ENCODE results near the gene SIL1.
"Not testable (repeated sequence)": the region's sequence is repeated elsewhere in the genome, so short reads cannot be mapped to it uniquely, and the experiment has no call there.

Gene SIL1

DNA sequence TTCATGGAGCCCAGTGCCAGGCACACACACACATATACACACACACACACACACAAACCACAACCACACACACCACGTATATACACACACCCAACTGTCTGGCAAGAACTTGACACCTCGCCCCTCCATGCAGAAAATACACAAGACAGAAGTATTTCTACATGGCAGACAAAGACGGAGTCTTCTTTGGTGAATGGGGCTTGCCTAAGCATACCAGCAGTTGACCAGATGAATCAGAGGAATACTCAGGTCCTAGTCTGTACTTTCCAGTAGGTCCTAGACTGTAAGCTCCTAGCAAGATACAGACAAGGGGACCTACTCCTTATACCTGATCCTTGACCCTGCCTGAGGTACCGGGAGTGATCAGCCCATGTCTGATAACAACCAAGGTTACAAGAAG lies 60.1 kb downstream of the SIL1 start:
- DNase-seq: no peak

DNA sequence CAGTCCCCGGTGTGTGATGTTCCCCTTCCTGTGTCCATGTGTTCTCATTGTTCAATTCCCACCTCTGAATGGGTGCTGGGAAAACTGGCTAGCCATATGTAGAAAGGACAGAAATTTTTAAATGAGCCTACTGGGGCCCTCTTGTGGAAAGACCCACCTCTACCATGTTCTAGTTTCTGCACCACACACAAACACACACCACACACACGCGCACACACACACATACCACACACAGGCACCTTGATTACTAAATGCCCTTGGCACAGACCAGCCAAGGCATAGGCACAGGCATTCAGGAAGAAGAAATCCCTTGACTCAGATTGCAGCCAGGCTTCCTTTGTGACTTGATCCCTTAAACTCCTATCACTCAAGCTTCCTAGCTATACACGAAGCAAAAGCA lies 60.5 kb downstream of the SIL1 start:
- no peak for DNase-seq

DNA sequence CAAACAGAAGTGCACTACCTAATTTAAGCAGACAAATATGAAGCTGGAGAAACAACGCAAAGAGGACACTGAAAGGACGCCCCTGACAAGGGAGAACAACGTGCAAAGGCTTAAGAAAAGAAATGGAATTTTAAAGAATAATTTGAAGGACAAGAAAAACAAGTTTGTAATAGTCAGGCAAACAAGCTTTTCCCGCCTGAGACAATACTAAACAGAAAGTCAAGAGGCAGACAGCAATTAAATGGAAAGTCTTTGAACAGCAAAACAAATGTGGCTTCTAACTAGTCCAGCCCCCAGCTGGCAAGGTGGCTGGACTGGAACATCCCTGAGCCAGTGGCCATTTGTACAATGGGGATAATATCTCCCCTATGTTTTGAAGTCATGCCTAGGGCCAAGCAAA lies 63.3 kb downstream of the SIL1 start:
- no peak for DNase-seq

DNA sequence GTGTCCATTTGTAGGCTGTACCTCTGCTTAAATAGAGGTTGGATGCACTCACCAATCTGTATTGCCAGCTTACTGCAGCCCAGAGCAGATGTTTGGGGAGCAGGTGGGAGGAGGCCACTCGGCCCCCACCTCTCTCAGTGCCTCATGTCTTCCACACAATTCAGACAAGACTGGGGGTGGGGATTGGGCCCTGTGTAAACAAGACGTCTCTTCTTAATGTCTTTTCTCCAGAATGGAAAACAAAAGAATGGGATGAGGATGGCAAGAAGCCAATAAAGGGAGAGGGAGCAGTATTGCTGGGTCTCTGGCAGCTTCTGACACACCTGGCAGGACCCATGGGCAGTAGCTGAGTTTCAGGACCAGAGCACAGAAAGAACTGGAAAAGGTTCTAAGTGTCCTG lies 64.9 kb downstream of the SIL1 start:
- DNase-seq: no peak

DNA sequence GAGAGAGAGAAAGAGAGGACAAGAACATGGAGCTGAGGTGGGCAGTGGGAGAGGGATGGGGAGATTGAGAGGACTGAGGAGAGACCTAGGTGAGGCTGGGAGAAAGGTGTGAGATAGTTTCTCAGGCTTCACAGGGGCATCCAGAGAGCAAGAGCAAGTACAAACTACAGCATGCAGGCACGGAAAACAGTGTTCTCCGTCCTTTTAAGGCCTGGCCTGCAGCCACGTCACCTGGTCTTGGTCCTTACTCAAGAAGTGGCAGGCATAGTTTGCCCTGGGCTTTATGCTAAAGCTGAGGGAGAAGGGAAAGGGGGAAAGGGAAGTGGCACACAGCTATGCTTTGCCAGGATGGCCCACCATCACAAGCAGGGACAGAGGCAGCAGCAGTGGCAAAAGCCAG lies 65.7 kb downstream of the SIL1 start:
- DNase-seq: no peak

DNA sequence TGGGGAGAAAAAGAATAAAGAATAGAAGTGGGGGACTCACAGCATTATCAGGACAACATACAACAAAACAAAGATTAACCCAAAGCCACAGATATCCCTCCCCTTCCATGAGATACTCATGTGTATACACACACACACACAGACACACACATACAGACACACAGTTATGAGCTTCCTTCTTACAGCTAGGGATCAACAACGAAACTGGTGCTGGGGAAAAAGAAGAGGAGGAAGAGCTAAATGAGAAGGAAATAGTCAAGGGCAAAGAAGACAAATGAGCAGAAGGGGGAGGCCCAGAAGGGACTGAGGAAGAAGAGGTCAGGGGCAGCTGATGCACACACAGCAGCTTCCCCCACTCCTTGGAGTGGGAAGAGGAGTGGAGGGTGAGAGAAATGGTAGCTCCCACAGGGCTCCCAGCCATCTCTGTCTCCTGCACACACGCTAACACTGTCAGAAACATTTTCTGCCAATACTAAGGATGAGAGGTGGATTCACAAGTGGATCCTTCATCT lies 66.2 kb downstream of the SIL1 start:
- DNase-seq: no peak

DNA sequence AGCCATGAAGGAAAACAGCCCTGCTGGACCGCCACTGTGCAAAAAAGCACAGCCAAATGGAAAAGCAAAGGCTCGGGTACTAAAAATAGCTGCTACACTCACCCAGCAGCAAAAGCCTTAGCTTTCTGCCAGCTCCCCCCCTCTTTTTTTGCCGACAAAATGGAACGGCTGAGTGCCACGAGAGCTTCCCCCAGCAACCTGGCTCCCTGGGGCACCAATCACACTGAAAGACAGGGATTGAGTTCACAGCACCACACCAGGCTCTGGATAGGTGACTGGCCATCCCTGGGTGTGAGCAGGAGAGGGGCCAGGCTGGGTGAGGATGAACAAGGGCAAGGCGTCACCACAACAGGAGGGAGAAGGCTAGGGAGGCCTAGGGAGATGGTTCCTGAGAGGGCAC lies 66.7 kb downstream of the SIL1 start:
- DNase-seq: no peak

DNA sequence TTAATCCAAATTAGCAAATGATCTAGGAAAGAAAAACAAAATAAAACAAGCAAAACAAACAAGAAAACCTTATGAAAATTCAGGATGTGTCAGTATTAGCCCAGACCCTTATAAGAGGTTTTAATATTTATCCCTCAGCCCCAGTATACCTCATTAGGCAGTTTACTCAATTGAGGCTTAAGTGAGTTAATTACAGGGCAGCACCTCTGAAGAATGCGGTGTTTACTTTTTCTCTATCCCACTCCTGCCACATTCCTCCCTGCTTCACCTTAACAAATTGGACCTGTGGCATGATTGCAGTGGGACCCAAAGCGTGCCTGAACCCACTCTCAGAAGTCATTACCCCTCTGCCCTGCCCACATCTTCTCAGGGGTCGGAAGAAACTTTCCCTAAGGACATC lies 67.1 kb downstream of the SIL1 start:
- DNase-seq: no peak

DNA sequence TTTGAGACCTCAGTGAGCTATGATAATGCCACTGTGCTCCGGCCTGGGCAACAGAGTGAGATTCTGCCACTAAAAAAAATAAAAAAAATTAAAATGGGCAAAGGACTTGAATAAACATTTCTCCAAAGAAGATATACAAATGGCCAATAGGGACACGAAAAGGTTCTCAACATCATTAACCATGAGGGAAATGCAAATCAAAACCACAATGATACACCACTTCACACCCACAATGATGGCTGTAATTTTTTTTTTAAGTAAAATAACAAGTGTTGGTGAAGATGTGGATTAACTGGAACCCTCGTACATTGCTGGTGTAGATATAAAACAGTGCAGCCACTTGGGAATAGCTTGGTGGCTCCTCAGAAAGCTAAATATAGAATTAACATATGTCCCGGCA lies 68.0 kb downstream of the SIL1 start:
- DNase-seq: no peak

DNA sequence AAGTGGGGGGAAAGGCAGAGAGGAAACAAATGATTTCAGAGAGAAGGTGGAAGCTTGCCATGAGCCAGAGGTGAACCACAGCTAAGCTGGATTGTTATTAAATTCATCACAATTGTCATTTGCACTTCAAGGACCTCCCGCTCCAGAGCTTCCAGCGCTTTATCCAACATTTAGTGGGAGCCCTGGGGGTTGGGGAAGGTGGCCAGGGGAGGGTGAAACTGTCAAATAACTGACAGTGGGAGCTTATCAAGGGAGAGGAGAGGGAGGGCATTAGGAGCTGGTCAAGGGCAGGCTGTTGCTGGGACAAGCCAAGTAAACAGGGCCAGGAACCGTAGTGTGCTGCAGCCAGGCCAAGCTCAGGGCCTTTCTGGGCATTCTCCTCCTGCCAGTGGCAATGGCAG lies 71.5 kb downstream of the SIL1 start:
- DNase-seq: no peak

DNA sequence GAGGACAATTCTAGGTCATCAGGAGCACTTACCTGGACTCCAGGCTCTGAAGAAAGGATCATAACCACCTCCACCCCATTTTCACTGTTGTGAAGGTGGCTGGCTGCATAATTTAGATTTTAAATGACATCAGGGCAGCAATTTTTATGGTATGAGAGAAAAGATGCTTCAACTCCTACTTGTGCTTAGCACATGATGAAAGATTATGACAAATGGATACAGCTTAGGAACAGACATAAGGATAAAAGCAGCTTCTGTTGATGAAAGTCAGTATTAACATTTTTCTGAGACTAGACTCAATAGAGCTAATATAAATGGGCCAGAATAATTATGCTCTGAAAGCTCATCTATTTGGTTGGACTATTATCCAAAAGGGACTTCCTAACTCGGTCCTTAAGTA lies 72.2 kb downstream of the SIL1 start:
- no peak for DNase-seq

DNA sequence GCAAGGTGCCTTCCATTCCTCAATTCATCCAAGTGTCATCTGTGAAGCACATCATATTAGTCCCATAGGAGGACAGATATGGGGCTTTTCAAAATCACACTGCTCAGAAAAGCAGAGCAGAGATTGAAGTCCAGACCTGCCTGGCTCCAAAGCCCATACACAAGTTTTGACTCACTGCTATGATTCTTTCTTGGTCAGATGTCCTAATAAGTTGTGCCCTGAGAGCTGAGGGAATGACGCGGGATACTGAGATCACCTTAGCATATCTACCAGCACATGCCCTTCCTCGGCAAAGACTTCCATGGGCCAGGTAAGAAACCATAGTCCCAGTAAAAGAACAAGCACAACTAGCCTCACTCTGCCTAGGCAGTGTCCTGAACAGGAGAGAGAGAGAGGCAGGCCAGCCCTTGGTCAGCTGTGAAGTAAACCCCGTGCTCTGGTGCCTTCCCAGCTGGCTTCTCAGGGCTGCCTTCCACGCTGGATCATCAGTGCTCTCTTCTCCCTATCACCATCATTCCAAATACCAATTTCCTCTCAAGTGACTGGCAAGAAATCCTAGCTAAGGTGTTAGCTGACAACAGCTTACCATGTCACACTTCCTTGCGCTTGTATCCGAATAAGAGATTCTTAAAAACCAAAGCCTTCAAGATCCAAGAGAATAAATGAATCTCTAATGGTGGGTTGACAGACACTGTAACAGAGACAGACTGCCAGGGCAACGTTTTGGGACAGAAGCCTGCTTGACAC lies 73.2 kb downstream of the SIL1 start:
- no peak for DNase-seq

DNA sequence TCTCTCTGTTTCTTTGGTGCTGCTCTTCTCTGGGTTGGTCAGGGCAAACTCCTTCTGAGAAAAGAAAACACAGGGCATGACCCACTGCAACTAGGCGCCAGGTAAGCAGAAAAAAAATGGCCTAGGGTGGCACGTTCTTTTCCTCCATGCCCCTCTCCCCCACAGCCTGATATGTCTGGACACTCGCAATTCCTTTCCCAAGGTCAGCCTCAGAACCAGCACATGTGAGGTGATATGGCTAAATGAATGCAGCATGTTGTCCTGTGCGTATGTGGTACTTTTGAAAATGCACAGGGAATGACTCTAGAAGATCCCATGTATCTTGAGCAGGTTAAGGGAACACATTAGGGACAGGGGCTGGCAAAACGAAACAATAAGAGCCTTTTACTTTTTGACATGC lies 77.0 kb downstream of the SIL1 start:
- no peak for DNase-seq

DNA sequence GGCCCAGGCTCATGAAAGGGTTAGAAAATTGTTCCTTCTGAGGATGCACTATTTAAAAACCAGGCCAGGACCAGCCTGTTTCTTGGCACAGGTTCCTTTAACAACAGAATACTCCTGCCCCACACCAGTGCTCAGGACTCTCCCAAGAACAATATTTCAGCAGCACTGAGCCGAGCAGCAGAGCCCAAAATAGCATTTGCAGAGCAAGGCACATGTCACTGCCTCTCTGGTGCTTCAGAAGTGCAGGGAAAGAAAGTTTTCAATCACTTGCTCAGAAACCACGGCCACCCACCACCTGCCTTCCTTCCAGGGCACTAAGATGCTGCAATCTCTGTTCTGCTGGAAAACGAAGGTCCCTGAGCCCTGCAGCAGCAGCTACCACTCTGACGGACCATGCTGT lies 77.6 kb downstream of the SIL1 start:
- DNase-seq: no peak

DNA sequence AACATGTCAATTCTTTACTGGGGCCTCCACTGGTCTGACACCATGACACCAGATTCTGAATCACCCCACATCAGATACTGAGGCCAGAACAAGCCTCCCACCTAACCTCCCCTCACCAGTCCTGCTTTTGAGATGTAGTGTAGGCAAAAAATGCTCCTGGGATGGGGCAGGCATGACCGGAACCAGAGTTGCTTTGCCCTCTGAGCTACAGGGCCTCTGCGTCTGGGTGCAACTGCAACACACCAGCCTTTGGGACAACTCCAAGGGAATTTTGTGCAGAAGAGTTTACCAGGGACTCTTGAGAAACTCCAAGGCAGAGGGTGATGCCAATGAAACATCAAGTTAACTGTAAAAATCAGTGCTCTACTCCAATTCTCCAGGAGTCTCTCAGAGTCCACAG lies 79.4 kb downstream of the SIL1 start:
- no peak for DNase-seq

DNA sequence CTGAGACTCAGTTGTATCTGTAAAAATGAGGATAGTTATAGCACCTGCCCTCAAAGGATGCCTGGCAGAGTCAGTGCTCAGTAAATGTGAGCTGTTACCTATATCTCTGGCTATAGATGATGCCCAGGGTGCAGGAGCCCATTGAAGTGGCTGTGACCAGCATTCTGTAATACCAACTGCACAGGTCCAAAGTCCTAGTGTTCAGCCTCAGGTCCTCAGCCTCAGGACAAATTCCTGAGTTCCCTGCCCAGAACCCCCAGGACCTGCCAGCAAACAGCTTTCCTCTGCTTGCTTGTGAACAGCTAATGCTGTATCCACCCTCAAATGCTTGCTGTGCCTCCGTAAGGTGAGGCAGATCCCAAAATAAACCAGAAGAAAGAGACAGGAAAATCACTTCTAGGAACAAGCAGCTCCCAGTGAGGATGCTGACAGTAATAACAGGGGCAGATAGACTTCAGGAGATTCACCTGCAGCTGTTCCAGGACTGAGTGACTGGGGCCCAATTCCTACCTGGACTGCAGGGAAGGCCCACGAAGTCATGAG lies 80.8 kb downstream of the SIL1 start:
- DNase-seq: no peak

DNA sequence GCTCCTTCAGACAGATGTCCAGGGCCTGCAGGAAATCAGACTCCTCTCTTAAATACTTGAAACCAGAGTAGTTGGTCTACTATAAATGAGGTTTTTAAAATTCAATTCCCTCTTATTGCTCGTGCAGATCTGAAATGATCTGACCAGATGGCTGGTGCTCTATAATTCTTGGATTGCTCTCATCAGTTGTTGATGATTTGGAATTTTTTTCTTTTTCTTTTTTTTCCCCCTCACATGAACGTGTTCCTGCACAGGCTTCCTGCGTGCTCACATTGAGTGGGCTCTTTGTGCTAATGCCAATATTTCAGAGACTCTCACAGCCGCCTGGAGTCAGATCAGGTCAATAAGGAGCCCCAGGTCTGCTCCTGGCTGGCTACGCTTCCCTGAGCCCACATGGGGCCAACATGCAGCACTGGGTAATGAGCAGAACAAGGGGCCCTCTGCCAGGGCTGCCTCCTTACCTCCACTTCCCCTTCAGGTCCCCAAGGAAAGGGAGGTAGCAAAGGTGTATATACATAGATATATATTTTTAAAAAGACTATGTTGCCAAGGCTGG lies 82.0 kb downstream of the SIL1 start:
- DNase-seq: no peak

DNA sequence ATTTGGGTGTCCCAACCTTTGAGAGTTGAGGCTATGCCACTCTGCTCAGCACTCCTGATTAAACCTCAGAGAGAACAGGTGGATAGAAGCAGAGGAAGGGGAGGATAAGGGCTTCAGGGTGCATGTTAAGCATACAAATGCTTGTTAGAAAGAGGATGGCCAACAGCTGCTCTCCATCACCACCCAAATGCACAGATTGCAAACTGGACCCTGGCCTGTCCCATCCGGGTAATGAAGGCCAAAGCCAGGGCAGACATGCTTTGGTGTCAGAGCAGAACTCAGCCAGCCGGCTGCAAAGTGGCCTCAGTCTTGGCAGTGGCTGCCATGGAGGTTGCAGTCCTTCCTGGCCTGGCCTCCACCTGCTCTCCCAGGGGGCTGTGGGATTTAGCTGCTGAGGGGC lies 84.3 kb downstream of the SIL1 start:
- no peak for DNase-seq

DNA sequence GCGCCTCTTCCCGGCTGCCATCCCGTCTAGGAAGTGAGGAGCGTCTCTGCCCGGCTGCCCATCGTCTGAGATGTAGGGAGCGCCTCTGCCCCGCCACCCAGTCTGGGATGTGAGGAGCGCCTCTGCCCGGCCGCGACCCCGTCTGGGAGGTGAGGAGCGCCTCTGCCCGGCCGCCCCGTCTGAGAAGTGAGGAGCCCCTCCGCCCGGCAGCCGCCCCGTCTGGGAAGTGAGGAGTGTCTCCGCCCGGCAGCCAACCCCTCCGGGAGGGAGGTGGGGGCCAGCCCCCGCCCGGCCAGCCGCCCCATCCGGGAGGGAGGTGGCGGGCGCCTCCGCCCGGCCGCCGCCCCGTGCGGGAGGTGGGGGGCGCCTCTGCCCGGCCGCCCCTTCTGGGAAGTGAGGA lies 85.8 kb downstream of the SIL1 start:
- not testable (repeated sequence) for DNase-seq

DNA sequence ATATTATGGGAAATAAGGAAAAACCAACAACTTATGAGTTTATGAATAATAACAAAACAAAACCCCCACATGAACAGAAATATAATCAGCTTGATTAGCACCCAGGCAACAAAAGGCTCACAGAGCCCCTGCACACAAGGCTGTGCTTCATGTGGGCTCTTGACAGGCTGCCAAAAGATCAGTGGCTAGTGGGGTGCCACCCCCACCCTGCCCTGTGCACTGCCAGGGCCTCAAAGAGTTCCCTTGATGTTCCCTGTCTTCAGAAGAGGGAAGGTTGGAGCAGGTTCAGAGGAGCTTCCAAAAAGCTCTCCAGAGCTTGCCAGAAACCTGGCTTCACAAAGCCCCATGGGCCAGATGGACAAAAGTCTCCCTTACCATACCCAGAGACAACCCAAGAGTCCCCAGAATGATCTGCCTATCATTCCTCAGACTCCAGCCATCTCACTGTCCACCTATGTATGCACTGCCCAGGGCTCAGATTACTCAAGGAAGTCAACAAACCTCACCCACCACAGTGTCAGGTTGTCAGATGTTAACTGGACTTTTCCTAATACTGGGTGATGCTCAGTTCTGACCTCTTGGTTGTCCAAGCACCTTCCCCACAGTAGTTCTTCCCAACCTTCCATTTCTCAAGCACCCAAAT lies 87.5 kb downstream of the SIL1 start:
- no peak for DNase-seq

DNA sequence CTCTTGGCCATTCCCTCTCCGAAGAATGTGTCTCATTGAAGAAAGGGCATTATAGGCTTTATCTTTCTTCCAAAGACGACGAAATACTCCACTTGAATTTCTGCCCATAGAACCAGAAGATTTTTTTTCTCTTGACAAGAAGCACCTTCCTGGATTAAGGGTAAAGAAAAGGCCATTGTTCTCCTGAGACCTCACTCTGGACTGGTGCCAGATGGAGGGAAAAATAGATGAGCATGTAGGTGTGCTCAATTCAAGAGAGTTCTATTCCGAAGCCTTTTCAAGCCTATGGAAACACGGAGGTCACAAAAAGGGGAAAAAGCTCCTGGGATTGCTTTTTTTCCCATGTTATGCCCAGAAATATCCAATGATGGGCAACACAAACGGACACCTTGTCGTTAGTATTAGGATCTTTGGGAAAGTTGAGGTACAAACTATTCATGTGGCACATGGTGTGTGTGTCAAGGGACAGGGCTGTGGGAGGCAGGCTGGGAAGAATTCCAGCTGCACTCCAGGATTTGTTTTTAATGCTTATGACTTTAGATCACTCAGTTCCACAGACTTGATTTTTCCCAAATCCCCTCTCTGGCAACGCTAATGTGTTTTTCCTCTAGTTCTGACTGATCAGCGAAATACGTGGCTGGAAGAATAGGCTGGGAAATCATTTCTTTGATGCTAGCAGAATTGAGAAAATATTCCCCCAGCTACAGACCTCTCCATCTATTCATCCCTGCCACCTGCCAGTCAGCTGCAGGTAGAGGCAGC lies 89.9 kb downstream of the SIL1 start:
- DNase-seq: no peak

DNA sequence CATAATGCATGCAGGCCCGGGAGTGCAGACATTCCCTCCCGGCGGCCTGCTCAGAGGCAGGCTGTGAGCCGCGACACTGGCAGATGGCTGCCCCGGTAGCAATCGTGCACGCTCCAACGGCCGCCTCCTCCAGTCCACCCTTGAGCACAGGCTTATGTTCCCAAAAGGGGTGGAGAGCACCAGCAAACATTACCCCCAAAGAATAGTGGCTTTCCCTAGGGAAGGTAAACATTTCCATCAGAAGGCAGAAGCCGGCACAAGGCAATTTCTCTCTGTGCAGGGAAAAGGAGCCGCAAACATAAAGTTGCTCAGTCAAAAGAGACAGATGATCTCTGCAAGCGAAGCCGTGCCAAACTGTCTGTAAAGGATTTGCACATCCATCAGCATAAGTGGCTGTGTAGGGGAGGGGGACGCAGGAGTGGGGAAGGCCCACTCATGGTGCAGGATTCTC lies 92.5 kb downstream of the SIL1 start:
- DNase-seq: no peak

DNA sequence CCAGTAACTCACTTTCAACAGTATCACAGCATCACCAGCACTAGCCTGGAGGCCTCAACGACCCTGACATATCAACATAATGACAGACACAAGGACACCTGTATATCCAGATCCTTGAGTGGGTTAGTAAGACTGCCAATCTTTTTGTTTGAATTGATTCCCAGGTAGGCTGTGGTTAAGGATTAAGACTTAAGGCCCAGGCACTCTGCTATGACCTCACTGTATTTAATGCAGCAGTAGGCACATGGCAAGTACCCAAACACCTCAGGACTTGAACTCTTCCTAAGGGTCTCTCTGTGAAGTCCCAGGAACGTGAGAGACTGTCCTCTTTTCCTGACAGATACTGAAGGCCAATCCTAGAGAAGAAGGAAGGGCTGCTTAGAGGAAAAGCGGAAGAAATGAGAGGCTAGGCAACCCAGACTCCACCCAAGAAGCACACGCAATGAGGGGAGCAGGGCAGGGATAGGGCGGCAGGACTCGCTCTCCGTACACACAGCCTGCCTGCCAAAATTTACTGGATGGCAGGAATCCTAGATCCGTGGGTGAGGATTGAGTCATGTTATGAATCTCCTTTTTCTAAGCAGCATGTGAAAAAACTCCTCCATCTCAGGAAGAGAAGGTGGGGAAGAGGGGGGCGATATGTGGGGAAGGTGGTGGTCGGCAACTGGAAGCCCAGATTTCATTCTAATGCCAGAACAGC lies 93.4 kb downstream of the SIL1 start:
- DNase-seq: no peak
